DMS 273 (cell line): ENCODE results near the gene PGC.

Experiments used
- DNase-seq: peaks from one replicate; lab custom pipeline; 2025; ENCODE audit not compliant: unreplicated experiment; lab: John Stamatoyannopoulos, UW

The PGC gene

DNA sequence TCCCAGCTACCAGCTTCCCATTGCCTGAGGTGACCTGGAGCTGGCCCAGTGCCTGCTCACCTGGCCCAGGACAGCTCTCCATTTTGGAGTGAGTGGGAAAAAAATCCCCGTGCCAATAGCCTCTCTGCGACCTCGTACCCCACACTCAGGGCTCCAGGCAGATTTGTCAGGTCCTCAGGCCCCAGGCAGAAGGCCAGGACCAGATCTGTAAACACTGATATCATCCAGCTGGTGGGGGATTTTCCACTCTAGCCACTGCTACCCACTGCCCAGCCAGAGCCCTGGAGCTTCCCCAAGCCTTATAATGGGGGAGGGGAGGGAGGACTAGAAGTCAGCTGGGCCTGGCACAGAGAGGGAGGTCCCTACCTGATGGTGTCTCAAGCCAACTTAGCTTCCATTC, 1.3 kb upstream of the PGC start:
- DNase-seq, result no peak

DNA sequence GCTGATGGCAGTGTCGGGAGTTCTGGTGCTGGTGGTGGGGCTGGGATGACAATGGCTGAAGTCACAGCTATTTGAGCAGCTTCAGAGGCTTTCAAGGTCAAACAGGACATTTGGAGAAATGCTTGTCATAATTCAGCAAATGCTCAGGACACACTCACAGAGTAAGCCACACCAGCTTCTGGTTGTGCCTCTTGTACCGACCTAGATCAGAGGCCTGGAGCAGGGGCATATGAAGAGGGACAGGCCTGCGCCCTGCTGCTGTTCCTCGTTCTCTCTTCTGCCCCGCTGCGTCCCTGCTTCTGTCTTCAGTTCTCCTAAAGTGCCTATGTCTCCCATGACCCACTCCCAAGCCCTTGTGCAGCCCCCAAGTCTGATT, 893 bp upstream of the PGC start:
- DNase-seq, result no peak

DNA sequence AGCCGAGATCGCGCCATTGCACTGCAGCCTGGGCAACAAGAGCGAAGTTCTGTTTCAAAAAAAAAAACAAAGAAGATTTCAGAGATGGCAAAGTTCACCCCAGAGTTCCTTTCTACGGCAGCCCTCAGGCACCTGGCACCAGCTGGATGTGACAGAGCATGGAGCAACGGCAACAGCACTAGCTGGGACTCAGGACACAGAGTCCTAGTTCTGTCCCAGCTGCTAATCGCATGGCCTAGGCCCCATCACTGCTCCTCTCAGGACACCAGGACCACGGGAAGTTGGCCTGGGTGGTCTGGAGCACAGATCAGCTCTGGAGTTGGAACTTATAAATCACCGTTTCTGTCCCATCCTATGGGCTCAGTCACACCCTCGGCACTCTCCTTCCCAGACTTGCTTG, 1.1 kb downstream of the PGC start:
- no peak for DNase-seq

DNA sequence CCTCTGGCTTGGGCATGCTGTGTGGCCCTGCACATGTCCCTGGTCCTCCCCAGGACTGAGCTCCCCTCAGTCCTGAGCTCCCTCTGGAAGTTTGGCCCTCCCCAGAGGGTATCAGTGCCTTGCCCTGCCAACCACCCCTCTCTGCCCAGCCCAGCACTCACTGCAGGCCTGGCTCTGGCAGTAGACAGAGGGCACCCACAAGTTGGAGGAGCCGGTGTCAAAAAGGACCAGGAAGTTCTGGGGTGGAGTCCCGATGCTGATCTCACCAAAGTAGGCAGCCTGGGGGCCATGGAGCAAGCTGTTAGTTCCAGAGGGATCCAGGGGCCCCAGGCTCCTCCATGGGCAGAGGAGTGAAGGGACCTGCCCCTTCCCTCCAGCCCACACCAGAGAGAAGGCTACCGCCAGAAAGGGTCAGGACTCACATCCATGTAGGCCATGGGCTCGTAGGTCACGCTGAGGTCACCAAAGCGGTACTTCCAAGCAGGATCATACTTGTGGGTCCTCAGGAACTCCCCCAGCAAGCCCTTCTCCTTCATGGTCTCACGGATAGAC, 2.9 kb downstream of the PGC start:
- DNase-seq, result no peak

DNA sequence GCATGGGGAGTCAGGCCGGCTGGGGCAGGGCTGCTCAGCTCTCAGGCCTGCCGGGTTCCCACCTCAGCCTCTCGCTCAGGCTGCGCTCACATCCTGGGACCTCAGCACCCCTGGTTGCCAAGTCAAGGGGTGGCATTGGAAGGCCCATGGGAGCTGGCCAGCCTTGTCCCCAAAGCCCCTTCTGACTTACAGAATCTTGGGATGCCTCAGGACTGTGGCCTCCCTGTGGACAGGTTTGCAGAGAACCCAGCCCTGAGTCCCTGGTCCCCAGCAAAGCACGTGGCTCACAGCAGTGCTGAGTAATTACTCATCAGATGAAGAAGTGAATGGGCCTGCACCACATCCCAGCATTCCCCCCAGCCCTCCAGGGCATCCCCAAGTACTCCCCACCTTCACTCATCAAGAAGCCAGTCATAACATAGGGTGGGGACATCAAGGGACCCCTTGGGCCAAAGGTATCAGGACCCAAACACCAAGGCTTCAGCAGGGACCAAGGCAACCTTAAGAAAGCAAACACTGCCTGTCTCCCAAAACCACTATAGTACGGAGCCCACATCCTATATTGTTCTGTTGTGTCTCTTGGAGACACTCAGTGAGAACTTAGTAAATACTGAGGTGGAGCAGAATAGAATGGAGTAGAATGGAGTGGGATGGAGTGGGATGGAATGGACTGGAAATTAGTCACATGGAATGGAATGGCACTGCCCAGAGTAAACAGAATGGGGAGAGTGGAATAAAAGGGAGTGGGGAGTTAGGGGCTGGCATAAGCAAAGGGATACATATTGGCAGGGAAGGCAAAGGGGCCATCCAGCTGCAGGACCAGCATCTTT, 3.6 kb downstream of the PGC start:
- no peak for DNase-seq

GRCh38 chr6:41741625-41742490, 5.3 kb downstream of the PGC start:
- DNase-seq, result no peak

DNA sequence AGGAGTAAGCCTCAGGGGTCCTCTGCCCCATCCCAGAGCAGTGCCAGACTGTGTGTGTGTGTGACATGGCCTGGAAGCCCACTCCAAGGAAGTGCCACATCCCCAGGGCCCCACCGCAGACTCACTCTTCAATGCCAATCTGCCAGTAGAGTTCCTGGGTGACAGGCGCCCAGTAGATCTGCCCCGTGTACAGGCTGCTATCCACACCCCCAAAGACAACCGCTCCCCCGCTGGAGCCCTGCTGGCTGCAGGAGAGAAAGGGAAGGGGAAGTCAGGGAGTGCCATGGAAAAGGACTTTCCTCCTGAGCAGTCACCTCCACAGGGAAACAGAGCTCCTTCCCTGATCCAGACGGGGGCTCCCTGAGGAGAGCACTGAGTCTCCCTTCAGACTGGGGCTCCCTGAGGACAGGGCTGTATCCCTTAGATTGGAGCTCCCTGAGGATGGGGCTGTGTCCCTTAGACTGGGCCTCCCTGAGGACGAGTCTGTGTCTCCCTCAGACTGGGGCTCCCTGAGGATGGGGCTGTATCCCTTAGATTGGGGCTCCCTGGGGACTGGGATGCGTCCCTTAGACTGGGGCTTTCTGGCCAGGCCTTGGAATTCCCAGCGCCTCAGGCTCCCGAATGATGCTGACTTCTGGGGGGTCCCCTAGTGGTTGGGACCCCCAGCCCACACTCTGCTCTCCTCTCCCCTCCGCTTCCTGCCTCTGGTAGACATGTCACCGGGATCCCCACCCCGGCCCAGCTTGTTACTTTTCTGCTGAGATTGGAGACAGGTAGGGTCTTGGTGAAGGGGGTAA, 6.6 kb downstream of the PGC start:
- no peak for DNase-seq

- no peak for DNase-seq
Measured at GRCh38 chr6:41739041-41739440, 8.2 kb downstream of the PGC start.

- DNase-seq, result no peak
Measured at GRCh38 chr6:41737591-41738130, 9.5 kb downstream of the PGC start.

DNA sequence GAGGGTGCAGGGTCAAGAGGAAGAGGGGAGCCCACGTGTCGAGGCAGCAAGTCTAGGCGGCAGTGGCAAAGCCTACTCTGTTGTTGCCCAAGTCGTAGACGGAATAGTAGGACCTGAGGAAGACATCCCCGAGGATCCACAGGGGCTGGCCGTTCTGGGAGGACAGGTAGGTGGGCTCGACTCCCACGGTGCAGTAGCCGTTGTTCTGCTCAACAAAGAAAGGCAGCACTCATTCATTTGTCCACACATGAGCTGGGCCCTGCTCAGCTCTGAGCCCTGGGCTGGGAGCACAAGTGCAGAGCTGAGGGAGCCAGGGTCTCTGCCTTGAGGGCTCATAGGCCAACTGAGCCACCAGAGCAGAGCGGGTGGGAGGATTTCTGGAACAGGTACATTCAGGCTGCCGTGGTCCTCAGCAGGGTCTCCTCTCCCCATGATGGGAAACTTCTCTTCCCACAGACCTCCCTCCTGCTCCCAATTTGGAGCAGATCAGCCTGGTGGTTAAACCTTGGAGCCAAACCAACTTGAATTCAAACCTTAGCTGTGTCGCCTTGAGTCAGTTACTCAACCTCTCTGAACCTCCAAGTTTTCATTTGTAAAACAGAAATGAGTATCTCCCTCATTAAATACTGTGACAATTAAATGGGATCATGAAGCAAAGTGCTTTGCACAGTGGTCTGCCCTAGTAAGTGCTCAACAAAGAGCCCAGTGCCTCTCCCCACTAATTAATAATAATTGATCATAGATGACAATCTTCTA, 10.2 kb downstream of the PGC start:
- DNase-seq, result no peak

DNA sequence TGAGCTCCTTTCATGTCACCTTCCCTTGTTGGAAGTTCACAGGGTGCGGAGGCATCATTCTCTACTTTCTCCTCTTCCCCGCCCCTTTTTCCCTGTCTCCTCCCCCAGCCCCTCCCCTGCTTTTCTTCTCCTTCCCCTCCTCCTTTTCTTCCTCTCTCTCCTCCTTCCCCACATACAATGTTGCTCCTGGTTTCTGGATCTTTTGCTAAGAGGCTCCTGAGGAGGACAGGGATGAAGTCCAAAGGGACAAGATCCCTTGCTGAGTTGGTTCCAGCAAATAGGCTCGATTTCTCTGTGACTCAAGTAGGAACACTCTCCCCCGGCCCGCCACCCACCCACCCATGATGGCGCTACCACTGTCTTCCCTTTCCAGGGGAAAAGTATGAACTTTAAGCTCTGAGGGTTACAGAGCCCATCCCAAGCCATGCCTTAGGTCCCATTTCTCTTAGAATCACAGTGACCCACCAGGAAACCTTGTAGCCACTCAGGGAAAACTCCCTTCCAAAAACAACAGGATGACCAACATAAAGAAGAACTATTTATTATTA, 10.9 kb downstream of the PGC start:
- peak; percentile 56 for DNase-seq

DNA sequence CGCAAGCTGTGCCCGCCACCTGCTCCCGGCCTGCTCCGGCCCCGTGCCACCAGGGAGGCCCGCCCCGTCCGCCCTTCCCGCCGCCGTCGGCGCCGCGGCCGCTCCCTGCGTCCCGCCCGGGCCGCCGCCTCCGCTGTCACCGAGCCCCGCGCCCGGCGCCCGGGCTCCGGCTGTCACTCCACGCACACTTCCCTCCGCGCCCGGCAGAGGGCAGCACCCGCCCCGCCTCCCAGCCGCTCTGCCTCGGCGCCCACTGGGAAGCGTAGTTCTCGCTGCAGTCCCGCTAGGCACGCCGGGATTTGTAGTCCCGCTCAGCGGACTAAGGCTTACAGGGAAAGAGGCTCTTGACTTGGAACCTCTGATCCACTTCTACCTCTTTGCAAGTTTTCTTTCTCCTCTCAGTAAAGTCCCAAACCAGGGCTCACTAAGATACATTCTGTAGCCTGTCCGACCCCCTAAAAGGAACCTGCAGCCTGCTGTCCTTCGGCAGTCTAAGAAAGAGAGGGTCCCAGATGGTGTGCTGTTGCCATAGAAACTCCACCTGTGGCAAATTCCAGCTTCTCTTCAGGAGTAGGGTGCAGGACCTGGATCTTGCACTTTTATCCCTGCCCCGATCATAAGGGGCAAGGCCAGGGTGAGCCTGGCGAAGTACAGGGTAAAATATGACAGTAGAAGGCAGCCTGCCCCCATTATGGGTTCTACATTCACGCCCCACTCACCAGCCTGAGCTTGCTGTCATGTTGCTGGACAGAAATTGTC, 11.6 kb downstream of the PGC start, which contains the start of gene TFEB:
Gene TFEB, minus strand, starts transcription at position 182 of the 759 bp plus-strand sequence. CDS start 44,395 bp downstream, outside the sequence.
- DNase-seq, result peak; percentile 96

DNA sequence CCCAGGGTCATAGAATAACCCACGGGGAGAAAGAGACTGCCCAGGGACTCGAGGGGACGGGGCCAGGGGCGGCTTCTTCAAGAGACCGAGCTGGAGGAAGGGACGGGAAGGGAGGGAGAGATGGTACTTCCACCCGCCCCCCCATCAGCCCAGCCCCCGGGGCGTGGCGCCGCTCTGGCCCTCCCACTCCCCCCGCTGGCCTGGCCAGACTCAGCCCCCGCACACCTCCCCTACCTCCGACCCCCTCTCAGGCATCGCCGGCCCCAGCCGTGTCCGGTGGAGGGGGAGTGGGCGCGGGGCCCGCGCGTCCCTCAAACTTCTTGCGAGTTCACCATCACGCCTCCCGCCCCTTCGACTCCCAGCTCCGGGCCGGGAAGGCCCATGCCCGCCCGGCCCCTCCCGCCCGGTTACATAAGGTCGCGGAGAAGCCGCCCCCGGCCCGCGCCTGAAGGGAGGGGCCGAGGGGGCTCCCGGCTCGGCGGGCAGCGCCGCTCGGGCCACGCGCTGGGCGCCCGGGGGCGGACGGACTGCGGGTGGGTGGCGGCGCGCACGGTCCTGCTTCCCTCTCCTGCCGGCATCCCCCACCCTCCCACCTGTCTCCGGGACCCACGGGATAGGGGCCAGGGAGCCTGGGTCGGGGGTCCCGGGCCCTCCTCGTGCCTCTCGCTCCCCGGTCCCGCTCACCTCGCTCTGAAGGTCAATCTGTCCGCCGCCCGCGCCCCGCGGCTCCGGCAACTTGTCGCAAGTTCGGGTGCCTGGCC, 12.4 kb downstream of the PGC start:
- peak; percentile 88 for DNase-seq

DNA sequence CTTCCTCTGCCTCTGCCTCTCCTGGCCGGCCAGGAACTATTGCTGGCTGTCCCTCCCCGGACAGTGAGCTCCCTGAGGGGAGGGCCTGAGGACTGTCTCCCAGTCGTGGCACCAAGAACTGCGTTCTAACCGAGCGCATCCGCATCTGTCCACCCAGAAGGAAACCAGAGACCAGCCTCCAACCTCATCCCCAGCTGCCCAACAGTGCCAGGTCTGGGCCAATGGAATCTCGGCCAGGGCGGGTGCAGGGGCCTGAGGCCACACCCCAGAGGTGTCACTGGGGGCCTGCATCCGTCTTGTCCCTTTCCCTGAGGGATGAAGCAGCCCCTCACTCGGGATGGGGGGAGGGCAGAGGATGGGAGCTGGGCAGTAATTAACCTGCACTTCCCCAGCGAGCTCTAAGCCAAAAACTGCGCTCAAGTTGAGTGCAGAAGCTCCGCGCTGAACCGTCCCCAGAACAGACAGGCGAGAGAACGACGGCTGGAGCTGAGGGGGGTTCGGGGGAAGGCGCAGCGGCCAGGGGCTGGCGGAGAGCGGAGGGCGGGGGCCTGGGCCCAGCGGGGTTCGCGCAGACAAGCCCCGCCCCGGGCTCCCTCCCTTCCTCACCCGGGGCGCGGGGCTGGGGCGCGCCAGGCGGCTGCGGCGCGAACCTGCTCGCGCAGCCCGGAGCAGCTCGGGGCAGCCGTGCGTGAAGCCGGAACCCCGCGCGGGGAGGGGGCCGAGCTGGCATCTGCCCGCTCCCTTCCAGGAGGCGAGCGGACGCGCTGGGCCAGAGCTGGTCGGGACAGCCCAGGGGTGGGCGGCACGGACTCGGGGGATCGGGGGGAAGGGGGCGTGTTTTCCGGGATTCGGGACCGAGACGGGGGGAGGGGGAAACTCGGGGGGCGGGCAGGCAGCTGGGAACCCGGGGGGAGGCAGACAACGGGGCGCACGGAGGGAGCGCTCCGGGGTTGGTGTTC, 13.2 kb downstream of the PGC start:
- DNase-seq, result peak; percentile 91

DNA sequence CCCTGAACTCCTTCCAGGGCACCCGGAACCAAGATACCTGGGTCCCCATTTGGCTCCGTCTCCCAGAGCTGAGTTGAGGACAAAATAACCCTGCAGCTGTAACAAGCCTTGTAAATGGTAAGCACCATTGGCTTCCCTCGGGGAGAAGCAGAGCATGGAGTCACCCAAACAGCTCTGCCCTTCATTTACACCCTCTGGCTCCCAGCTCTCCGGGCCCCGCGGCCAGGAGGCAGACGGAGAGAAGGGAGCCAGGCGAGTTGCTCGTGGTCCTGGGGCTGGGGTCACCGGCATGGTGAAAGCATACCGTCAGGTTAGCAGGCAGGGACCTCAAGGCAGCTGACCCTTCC, 13.9 kb downstream of the PGC start:
- DNase-seq, result peak; percentile 49

GRCh38 chr6:41732591-41733359, 14.4 kb downstream of the PGC start:
- DNase-seq, result no peak
